Upper lobe of left lung (tissue), 4 donors: Measurements from ENCODE around the gene TMEM217.

Experiments used
- EP300 ChIP-seq, 4 donors: sonication (generic); formaldehyde crosslinking; IDR thresholded peaks; one replicate each; pipeline ENCODE4 v1.5.1; 2017; ENCODE audit warnings: antibody characterized with exemption in 4 of 4, control low read depth in 2 of 4
- TF ChIP-seq, protein P1 (sequence below), 6 experiments: fragments of 450-650 bp in 4 of 6; fragments of 200-600 bp in 2 of 6; sonication (generic) in 2 of 6; IDR thresholded peaks; one replicate each; pipeline ENCODE4 v1.5.1; 2016 to 2019; ENCODE audit warnings: antibody characterized with exemption in 6 of 6

DNA sequence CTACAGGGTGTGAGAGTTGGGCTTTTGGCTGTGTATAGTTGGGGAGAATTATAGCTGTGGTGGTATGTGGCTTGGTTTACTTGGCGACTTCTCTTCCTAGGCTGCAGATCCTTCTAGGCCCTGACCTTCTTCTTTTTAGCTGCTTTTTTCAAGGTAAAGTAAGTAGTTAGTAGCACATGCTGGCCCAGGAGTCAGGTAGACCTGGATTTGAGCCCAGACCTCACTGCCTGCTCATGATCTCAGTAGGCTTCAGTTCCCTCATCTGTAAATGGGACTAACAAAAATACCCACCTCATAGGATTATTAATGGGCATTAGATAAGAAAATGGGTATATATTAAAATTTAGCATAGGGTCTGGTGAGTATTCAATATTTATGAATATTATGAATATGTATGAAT, 17.4 kb upstream of the TMEM217 start:
- TF ChIP-seq EP300 (IDR thresholded peaks at IDR 0.05) = no peak
- TF ChIP-seq, protein P1, sequence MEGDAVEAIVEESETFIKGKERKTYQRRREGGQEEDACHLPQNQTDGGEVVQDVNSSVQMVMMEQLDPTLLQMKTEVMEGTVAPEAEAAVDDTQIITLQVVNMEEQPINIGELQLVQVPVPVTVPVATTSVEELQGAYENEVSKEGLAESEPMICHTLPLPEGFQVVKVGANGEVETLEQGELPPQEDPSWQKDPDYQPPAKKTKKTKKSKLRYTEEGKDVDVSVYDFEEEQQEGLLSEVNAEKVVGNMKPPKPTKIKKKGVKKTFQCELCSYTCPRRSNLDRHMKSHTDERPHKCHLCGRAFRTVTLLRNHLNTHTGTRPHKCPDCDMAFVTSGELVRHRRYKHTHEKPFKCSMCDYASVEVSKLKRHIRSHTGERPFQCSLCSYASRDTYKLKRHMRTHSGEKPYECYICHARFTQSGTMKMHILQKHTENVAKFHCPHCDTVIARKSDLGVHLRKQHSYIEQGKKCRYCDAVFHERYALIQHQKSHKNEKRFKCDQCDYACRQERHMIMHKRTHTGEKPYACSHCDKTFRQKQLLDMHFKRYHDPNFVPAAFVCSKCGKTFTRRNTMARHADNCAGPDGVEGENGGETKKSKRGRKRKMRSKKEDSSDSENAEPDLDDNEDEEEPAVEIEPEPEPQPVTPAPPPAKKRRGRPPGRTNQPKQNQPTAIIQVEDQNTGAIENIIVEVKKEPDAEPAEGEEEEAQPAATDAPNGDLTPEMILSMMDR (IDR thresholded peaks at IDR 0.05) = no peak
